ENCODE results near the gene CORIN. TPM values are rescaled to one million over a fixed set of nuclear protein-coding genes. Genes with fewer than 3 reads are reported as not detected.

CORIN gene
- total RNA-seq, 3 donors from 2014 or later: not detected

Other genes starting within 250 kb of the CORIN start
- gene NFXL1, start 76.5 kb upstream of the CORIN start, total RNA-seq: 10 to 100 TPM in 2 of 3 donors, 1 to 10 TPM in 1; 7.7 to 11.0 (median 10.5) TPM
- under 1 TPM; 0.32 to 0.33 (median 0.33) TPM for gene CNGA1, start 178.6 kb upstream of the CORIN start, total RNA-seq
- gene NIPAL1, start 178.7 kb upstream of the CORIN start, total RNA-seq: 1 to 10 TPM; 8.6 to 8.9 (median 8.8) TPM